HG02571 (cell line): ENCODE data around the gene LIPG.

Source experiments
- ATAC-seq: cut with Tn5 transposase; IDR thresholded peaks from one replicate; pipeline ENCODE4 v1.9.1; 2021; ENCODE audit warnings: mild to moderate bottlenecking, moderate library complexity; ENCODE audit not compliant: unreplicated experiment

The LIPG gene

GRCh38 chr18:49630246-49630699, 68.4 kb downstream of the LIPG start:
- no peak for ATAC-seq

- ATAC-seq, result no peak
Observed at GRCh38 chr18:49631146-49631866, 69.4 kb downstream of the LIPG start.

GRCh38 chr18:49632588-49632987, 70.7 kb downstream of the LIPG start:
- no peak for ATAC-seq

- ATAC-seq, result no peak
Observed at GRCh38 chr18:49638209-49638785, 76.4 kb downstream of the LIPG start.

GRCh38 chr18:49638891-49639557, 77.2 kb downstream of the LIPG start:
- ATAC-seq, result no peak

GRCh38 chr18:49639643-49640391, 78.0 kb downstream of the LIPG start:
- ATAC-seq, result no peak

- ATAC-seq, result no peak
Observed at GRCh38 chr18:49640741-49641140, 78.9 kb downstream of the LIPG start.

GRCh38 chr18:49645196-49645595, 83.3 kb downstream of the LIPG start:
- no peak for ATAC-seq

GRCh38 chr18:49645841-49646351, 84.0 kb downstream of the LIPG start:
- no peak for ATAC-seq

GRCh38 chr18:49646873-49647272, 85.0 kb downstream of the LIPG start:
- no peak for ATAC-seq

GRCh38 chr18:49647496-49648168, 85.8 kb downstream of the LIPG start:
- no peak for ATAC-seq

GRCh38 chr18:49648326-49648725, 86.5 kb downstream of the LIPG start:
- ATAC-seq, result no peak
